ENCODE measurements around the gene TAF1A. TPM values are rescaled to one million over a fixed set of nuclear protein-coding genes. Genes with fewer than 3 reads are reported as not detected.

TAF1A gene
- total RNA-seq (5.9 TPM), polyA plus RNA-seq (1 to 10 TPM; 2.8 to 4.6 (median 3.9) TPM)

DNA sequence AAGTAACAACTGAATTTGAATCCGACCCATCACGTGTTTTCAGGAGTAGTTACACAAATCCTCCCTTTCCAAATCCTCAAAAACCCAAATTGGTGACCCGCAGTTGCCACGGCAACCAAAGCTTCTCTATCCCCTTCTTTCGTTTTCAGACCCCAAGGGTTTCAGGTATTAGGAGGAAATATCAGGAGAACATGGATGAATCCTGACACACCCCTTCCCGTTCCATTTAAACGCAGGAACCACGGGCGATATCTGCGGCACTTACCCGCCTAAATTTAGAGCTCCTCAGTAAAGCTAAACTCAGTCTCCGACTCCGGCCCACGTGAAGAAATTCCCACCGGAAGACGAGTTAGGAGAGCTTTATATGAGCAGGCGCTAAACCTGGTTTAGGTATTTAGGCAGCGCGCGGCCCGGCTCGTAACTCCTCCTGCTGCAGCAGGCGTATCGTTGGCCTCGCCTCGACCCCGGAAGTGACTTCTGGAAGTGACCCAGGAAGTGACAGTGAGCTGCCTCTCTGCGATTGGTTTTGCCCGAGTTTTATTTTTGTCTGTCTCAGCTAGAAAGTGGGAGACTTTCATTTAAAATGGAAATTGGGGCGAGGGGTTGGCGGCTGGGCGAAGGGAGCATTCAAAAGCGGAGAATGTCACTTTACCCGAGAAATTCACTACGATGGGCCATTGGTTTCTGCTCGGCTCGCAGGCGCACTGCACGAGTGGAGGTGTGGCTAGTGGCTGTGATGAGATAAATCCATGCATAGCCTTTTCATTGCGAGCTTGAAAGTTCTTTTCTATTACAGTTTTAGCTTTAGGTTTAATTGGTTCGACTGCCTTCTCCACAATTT is at the start of gene TAF1A:
Gene TAF1A, minus strand, starts transcription at position 472 of the 841 bp plus-strand sequence.
- H3K27me3 ChIP-seq (ENCODE audit: control insufficient read depth, insufficient read depth, low read length), result no peaks in the 10 kb centered on the region
- peaks cover 7% of the 10 kb centered on the region for H3K36me3 ChIP-seq (ENCODE audit: control insufficient read depth, insufficient read depth, low read length)
- no peaks in the 10 kb centered on the region for H3K9me3 Mint-ChIP-seq
- peak within 1 kb of the TSS; percentile 87 for H3K27ac ChIP-seq (ENCODE audit: insufficient read depth, low read length, poor library complexity, severe bottlenecking)
- peaks cover 30 to 59% (median 47%) of the 10 kb centered on the region in 4 donors for H3K4me1 Mint-ChIP-seq
- H3K4me3 Mint-ChIP-seq, result peak within 1 kb of the TSS; percentile 93 to 99 (median 96)
- peaks cover 14% of the 10 kb centered on the region for H3K27me3 Mint-ChIP-seq
- ATAC-seq (ENCODE audit: low read depth in 2 of 2) (peak; percentile 99 to 100), DNase-seq (peak; percentile 85 to 93 (median 89))
- H3K36me3 Mint-ChIP-seq, result peaks cover 30% of the 10 kb centered on the region
- H3K27ac Mint-ChIP-seq, result peak within 1 kb of the TSS; percentile 98 to 99 (median 99)
- H3K4me3 ChIP-seq (ENCODE audit: low read depth, low read length), result peak within 1 kb of the TSS; percentile 99
- peaks cover 20% of the 10 kb centered on the region for H3K4me1 ChIP-seq (ENCODE audit: control insufficient read depth, insufficient read depth, low read length, poor library complexity, severe bottlenecking)
- no peaks in the 10 kb centered on the region for H3K9me3 ChIP-seq (ENCODE audit: control insufficient read depth in 2 of 2, low read length in 2 of 2)

DNA sequence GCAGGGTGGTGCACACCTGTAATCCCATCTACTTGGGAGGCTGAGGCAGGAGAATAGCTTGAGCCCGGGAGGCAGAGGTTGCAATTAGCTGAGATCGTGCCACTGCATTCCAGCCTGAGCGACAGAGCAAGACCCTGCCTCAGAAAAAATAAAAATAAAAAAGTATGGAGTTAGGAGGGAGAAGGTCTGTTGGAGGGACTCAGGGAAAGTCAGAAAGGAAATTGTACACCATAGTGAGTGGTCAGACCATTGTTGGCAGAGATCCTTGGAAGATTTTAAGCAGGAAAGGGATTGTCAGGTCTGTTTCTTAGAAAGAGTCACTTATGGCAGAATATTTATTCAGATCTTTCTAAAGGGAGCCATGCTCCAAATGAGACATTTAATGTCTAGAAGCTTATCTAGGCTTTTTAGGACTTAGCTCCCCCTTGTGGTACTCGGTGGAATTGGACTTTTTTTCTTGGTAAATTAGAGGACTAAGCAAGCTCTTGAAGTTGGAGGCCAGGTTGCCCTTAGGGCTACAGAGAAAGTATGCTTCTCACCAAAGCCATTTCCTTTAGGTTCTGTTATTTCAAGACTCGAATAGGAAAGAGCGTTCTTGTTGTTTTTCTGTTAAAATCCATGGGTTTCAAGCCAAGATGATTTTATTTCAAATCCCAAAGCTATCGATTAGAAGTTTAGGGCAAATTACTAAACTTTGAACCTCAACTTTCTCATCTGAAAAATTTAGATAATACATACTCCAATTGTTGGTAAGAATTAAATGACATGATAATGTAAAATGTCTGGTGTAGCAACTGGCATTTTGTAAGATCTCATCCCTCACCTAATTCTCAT is 44.7 kb upstream of the TAF1A start:
- Histone ChIP-seq H3K27ac (ENCODE audit: insufficient read depth, low read length, poor library complexity, severe bottlenecking) (no peak overlapping the region), H3K9me3 (ENCODE audit: control insufficient read depth in 2 of 2, low read length in 2 of 2) (no peaks in the 10 kb centered on the region), H3K4me1 (ENCODE audit: control insufficient read depth, insufficient read depth, low read length, poor library complexity, severe bottlenecking) (no peaks in the 10 kb centered on the region), H3K36me3 (ENCODE audit: control insufficient read depth, insufficient read depth, low read length) (peaks cover 52% of the 10 kb centered on the region), H3K27me3 (ENCODE audit: control insufficient read depth, insufficient read depth, low read length) (no peaks in the 10 kb centered on the region), H3K4me3 (ENCODE audit: low read depth, low read length) (no peak overlapping the region)
- peak overlapping the region in 2 of 3 donors; percentile 47 to 88 for H3K27ac Mint-ChIP-seq
- DNase-seq (peak; percentile 64 to 93 (median 82)), ATAC-seq (ENCODE audit: low read depth in 2 of 2) (peak; percentile 81 to 92)
- no peaks in the 10 kb centered on the region for H3K9me3 Mint-ChIP-seq
- peaks cover 42% of the 10 kb centered on the region for H3K36me3 Mint-ChIP-seq
- H3K4me1 Mint-ChIP-seq, result peaks cover 3 to 14% (median 8%) of the 10 kb centered on the region in 4 donors
- H3K27me3 Mint-ChIP-seq, result no peaks in the 10 kb centered on the region
- H3K4me3 Mint-ChIP-seq, result peak overlapping the region in 1 of 4 donors; percentile 0

DNA sequence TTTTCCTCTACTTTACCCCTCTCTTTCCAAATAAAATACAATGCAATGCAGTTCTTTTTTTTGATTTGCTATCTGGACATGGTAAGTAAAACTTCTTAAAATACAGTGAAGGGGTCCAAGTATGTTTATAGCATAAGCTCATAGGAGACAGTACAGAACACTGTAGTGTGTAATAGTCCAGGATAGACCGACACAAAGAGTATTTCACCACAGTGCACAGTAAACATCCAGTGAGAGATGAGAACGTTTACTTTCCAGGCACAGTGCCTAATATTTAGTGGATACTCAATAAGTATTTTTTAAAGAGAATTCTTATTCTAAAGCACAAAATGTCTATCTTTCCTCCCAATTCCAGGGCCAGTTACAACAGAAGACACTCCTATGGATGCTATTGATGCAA is 43.0 kb upstream of the TAF1A start:
- no peaks in the 10 kb centered on the region for H3K9me3 Mint-ChIP-seq
- no peaks in the 10 kb centered on the region for H3K27me3 Mint-ChIP-seq
- no peak overlapping the region for H3K27ac Mint-ChIP-seq
- no peak overlapping the region for H3K27ac ChIP-seq (ENCODE audit: insufficient read depth, low read length, poor library complexity, severe bottlenecking)
- peaks cover 61% of the 10 kb centered on the region for H3K36me3 ChIP-seq (ENCODE audit: control insufficient read depth, insufficient read depth, low read length)
- no peaks in the 10 kb centered on the region for H3K27me3 ChIP-seq (ENCODE audit: control insufficient read depth, insufficient read depth, low read length)
- no peak for ATAC-seq (ENCODE audit: low read depth in 2 of 2)
- no peak overlapping the region for H3K4me3 ChIP-seq (ENCODE audit: low read depth, low read length)
- H3K36me3 Mint-ChIP-seq, result peaks cover 57% of the 10 kb centered on the region
- DNase-seq, result no peak
- H3K4me1 Mint-ChIP-seq, result peaks cover 3 to 14% (median 9%) of the 10 kb centered on the region in 4 donors
- H3K4me1 ChIP-seq (ENCODE audit: control insufficient read depth, insufficient read depth, low read length, poor library complexity, severe bottlenecking), result no peaks in the 10 kb centered on the region
- no peak overlapping the region for H3K4me3 Mint-ChIP-seq
- no peaks in the 10 kb centered on the region for H3K9me3 ChIP-seq (ENCODE audit: control insufficient read depth in 2 of 2, low read length in 2 of 2)

DNA sequence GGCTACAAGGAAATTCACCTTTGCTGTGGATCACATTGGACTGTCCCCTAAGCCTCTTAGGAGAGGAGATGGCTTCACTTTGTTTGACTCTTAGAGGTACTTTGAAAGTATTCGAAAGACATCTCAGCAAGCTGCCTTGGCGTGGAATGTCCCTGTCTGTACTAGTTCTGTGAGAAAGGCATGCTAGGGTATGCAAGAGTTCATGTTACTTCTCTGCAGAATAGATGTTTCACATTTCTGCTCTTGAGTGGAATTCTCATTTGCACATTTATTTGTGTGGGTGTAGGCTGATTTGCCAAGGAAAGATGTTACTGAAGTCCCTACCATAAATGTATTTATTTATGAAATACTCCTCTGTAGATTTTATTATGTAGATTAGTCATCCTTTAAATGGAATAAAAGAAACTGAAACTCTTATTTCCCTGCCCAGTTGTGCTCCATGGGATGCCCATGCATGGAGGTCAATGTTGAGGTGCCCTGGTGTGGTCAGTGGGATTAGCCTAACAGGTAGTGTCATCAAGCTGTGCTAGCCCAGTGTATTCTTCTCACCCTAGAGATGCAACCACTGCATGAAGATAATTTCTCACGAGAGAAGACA is 42.0 kb upstream of the TAF1A start:
- no peaks in the 10 kb centered on the region for H3K9me3 Mint-ChIP-seq
- H3K27me3 ChIP-seq (ENCODE audit: control insufficient read depth, insufficient read depth, low read length), result no peaks in the 10 kb centered on the region
- no peaks in the 10 kb centered on the region for H3K4me1 ChIP-seq (ENCODE audit: control insufficient read depth, insufficient read depth, low read length, poor library complexity, severe bottlenecking)
- peaks cover 64% of the 10 kb centered on the region for H3K36me3 ChIP-seq (ENCODE audit: control insufficient read depth, insufficient read depth, low read length)
- H3K4me3 ChIP-seq (ENCODE audit: low read depth, low read length), result no peak overlapping the region
- H3K9me3 ChIP-seq (ENCODE audit: control insufficient read depth in 2 of 2, low read length in 2 of 2), result no peaks in the 10 kb centered on the region
- H3K27ac Mint-ChIP-seq, result no peak overlapping the region
- no peak overlapping the region for H3K27ac ChIP-seq (ENCODE audit: insufficient read depth, low read length, poor library complexity, severe bottlenecking)
- no peak for ATAC-seq (ENCODE audit: low read depth in 2 of 2)
- H3K4me1 Mint-ChIP-seq, result peaks cover 3 to 14% (median 12%) of the 10 kb centered on the region in 4 donors
- peaks cover 60% of the 10 kb centered on the region for H3K36me3 Mint-ChIP-seq
- H3K27me3 Mint-ChIP-seq, result no peaks in the 10 kb centered on the region
- no peak overlapping the region for H3K4me3 Mint-ChIP-seq
- no peak for DNase-seq

DNA sequence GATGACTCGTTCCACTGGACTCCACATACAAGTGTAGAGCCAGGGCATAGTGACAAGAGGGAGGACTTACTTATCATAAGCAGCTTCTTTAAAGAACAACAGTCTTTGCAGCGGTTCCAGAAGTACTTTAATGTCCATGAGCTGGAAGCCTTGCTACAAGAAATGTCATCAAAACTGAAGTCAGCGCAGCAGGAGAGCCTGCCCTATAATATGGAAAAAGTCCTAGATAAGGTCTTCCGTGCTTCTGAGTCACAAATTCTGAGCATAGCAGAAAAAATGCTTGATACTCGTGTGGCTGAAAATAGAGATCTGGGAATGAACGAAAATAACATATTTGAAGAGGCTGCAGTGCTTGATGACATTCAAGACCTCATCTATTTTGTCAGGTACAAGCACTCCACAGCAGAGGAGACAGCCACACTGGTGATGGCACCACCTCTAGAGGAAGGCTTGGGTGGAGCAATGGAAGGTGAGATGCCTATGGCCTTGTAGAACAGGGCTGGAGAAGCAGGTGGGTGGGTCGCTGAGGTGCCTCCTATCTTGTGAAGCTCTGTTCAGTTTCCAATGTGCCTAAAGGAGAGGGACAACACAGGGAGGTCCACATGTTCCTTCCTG is 40.3 kb upstream of the TAF1A start:
- Histone ChIP-seq H3K4me3 (ENCODE audit: low read depth, low read length) (no peak overlapping the region), H3K27me3 (ENCODE audit: control insufficient read depth, insufficient read depth, low read length) (no peaks in the 10 kb centered on the region), H3K36me3 (ENCODE audit: control insufficient read depth, insufficient read depth, low read length) (peaks cover 74% of the 10 kb centered on the region), H3K27ac (ENCODE audit: insufficient read depth, low read length, poor library complexity, severe bottlenecking) (no peak overlapping the region), H3K4me1 (ENCODE audit: control insufficient read depth, insufficient read depth, low read length, poor library complexity, severe bottlenecking) (no peaks in the 10 kb centered on the region), H3K9me3 (ENCODE audit: control insufficient read depth in 2 of 2, low read length in 2 of 2) (no peaks in the 10 kb centered on the region)
- Mint-ChIP-seq H3K9me3 (no peaks in the 10 kb centered on the region), H3K27me3 (no peaks in the 10 kb centered on the region), H3K4me3 (peak overlapping the region in 1 of 4 donors; percentile 33), H3K27ac (peak overlapping the region in 1 of 3 donors; percentile 39), H3K4me1 (peaks cover 3 to 13% (median 9%) of the 10 kb centered on the region in 4 donors), H3K36me3 (peaks cover 54% of the 10 kb centered on the region)
- no peak for DNase-seq
- ATAC-seq (ENCODE audit: low read depth in 2 of 2), result no peak

DNA sequence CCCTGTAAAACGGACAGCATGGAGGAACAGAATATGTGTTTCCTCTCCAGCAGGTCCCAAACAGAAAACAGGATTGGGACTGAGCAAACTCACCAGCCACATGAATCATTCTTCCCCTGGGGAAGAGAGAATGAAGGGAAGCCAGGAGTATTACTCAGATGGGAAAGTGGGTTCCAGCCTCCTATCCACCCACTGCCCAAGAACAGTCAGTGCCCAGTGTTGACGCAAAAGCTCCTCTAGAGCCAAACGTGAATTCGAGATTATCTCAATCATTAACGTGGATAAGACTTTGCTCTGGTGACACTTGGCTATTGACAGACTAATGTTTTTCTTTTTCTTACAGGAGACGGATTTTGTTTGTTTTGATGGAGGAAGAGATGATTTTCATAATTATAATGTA is 37.5 kb upstream of the TAF1A start:
- Histone ChIP-seq H3K27me3 (ENCODE audit: control insufficient read depth, insufficient read depth, low read length) (no peaks in the 10 kb centered on the region), H3K27ac (ENCODE audit: insufficient read depth, low read length, poor library complexity, severe bottlenecking) (no peak overlapping the region), H3K4me3 (ENCODE audit: low read depth, low read length) (no peak overlapping the region), H3K4me1 (ENCODE audit: control insufficient read depth, insufficient read depth, low read length, poor library complexity, severe bottlenecking) (no peaks in the 10 kb centered on the region), H3K36me3 (ENCODE audit: control insufficient read depth, insufficient read depth, low read length) (peaks cover 77% of the 10 kb centered on the region), H3K9me3 (ENCODE audit: control insufficient read depth in 2 of 2, low read length in 2 of 2) (no peaks in the 10 kb centered on the region)
- Mint-ChIP-seq H3K36me3 (peaks cover 61% of the 10 kb centered on the region), H3K9me3 (no peaks in the 10 kb centered on the region), H3K27ac (no peak overlapping the region), H3K4me1 (peaks cover 2 to 19% (median 8%) of the 10 kb centered on the region in 4 donors), H3K4me3 (no peak overlapping the region), H3K27me3 (no peaks in the 10 kb centered on the region)
- ATAC-seq (ENCODE audit: low read depth in 2 of 2) (no peak), DNase-seq (no peak)

DNA sequence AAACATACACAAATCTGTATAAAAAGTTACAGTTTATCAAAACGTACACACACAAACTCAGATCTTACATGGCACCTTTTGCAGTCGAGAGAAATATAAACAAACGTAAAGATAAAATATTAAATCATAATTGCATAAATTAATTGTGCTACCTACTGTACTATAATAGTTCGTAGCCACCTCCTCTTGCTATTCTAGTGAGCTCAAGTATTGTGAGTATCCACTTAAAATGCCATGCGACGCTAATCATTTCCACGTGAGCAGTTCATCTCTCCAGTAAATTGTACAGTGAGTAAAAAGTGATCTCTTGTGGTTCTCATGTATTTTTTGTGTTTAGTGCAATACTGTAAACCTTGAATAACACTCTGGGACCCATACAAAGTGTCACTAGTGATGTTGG is 34.5 kb upstream of the TAF1A start:
- no peaks in the 10 kb centered on the region for H3K9me3 Mint-ChIP-seq
- ATAC-seq (ENCODE audit: low read depth in 2 of 2), result no peak

More for the DNA sequence above, 34.5 kb upstream of the TAF1A start:
- Histone ChIP-seq H3K27me3 (ENCODE audit: control insufficient read depth, insufficient read depth, low read length) (no peaks in the 10 kb centered on the region), H3K36me3 (ENCODE audit: control insufficient read depth, insufficient read depth, low read length) (peaks cover 61% of the 10 kb centered on the region), H3K9me3 (ENCODE audit: control insufficient read depth in 2 of 2, low read length in 2 of 2) (no peaks in the 10 kb centered on the region), H3K4me3 (ENCODE audit: low read depth, low read length) (no peak overlapping the region), H3K27ac (ENCODE audit: insufficient read depth, low read length, poor library complexity, severe bottlenecking) (no peak overlapping the region), H3K4me1 (ENCODE audit: control insufficient read depth, insufficient read depth, low read length, poor library complexity, severe bottlenecking) (peaks cover 8% of the 10 kb centered on the region)
- no peak overlapping the region for H3K27ac Mint-ChIP-seq
- no peak for DNase-seq
- H3K4me1 Mint-ChIP-seq, result peaks cover 21 to 35% (median 27%) of the 10 kb centered on the region in 4 donors
- H3K27me3 Mint-ChIP-seq, result no peaks in the 10 kb centered on the region
- H3K36me3 Mint-ChIP-seq, result peaks cover 49% of the 10 kb centered on the region
- no peak overlapping the region for H3K4me3 Mint-ChIP-seq
